Activated T-cell treated with anti-CD3 and anti-CD28 coated beads for 24 hours (primary cell): ENCODE measurements around the gene NGEF.

ENCODE experiments used
- DNase-seq: peaks from one replicate; pipeline ENCODE4 v3.0.0-alpha.2; 2020; ENCODE audit warnings: low read depth

The NGEF gene

GRCh38 chr2:233042549-233042948 is 29.5 kb upstream of the NGEF start:
- DNase-seq, result no peak

GRCh38 chr2:233041722-233042323 is 28.8 kb upstream of the NGEF start:
- DNase-seq, result no peak

DNA sequence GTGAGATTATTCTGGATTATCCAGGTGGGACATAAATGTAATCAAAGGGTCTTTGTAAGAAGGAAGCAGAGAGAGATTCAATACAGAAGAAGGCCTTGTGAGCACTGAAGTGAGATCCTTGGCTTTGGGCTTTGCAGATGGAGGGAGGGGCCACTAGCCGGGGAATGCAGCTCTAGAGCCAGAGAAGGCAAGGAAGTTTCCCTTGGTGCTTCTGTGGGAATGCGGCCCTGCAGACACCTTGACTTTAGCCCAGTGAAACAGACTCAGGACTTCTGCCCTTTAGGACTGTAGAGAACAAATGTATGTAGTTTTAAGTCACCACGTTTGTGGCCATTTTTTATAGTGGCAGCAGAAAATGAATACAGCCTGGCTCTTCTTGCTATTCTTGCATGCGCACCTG is 27.5 kb upstream of the NGEF start:
- DNase-seq, result no peak

DNA sequence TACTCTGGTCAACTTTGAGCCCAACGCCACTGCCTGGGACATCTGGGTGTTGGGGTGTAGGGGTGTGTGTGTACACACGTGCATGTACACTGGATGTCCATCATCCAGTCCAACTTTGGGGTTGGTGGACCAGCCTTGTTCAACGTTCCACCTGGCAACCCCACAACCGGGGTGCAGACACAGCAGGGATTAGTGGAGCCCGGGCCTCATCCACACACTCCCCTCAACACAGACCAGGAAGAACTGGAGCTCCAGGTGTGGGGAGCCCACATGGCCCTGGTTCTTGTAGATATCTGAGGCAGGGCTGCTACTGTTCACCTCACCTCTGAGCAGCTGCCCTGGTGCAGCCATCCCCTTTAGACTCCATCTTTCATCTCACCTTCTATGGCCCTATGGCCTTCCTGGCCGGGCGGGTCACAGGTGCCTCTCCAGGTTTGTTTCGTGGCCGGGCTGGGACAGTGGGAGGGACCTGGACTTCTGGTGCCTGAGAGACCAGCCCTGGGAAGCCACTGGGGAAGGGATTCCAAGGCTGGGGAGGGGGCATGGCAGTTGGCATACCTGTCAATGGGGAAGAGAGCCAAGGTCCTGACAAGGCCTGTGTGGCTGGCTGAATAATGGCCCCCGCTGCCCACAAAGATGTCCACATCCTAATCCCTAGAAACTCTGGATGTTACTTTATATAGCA is 26.9 kb upstream of the NGEF start:
- DNase-seq, result no peak

DNA sequence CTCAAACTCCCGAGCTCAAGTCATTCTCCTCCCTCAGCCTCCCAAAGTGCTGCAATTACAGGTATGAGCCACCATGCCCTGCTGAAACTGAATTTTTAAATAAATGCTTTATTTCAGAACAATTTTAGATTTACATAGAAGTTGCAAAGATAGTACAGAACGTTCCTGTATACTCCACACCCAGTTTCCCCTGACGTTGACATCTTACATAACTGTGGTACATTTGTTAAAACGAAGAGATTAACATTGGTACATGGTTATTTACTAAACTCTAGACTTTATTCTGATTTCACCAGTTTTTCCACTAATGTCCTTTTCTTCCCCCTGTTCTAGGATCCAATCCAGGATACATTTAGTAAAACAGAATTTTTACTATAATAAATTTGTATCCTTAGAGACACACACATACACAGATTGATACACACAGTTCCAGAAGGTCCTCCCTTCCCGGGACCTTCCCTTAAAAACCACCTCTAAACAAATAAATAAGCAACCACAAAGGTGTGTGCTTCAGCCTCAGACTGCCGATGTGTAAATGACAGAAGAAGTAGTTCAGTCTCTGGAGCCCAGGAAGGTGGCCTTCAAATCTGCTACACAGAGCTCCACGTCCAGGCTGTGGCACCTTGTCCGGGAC is 26.3 kb upstream of the NGEF start:
- DNase-seq, result no peak

GRCh38 chr2:233037078-233037477 is 24.0 kb upstream of the NGEF start:
- no peak for DNase-seq

- no peak for DNase-seq
Observed at GRCh38 chr2:233036162-233036838, 23.2 kb upstream of the NGEF start.

DNA sequence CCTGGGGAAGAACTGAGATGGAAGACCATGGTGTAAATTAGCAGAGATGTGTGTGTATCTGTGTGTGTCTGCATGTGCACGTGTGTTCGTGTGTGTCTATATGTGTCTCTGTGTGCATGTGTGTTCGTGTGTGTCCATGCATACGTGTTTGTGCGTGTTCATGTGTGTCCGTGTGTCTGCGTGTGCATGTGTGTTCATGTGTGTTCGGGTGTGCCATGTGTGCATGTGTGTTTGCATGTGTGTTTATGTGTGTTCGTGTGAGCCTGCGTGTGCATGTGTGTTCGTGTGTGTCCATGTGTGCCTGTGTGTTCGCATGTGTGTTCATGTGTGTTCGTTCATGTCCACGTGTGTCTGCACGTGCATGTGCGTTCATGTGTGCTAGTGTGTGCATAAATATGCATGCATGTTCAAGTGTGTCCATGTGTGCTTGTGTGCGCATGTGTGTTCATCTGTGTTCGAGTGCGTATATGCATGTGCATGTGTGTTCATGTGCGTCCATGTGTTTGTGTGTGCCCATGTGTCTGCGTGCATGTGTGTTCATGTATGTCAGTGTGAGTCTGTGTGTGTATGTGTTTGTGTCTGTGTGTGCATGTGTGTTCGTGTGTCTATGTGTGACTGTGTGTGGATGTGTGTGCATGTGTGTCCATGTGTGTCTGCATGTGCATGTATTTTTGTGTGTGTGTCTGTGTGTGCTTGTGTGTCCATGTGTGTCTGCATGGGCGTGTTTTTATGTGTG is 22.5 kb upstream of the NGEF start:
- DNase-seq, result no peak

GRCh38 chr2:233034091-233034882 is 21.2 kb upstream of the NGEF start:
- DNase-seq, result no peak

- no peak for DNase-seq
Observed at GRCh38 chr2:233033672-233034071, 20.6 kb upstream of the NGEF start.

- DNase-seq, result no peak
Observed at GRCh38 chr2:233032551-233033320, 19.7 kb upstream of the NGEF start, which contains the start of gene NEU2. NEU2 (plus strand) TSS chr2:233032672; CDS start chr2:233032672, 0 bp downstream.

DNA sequence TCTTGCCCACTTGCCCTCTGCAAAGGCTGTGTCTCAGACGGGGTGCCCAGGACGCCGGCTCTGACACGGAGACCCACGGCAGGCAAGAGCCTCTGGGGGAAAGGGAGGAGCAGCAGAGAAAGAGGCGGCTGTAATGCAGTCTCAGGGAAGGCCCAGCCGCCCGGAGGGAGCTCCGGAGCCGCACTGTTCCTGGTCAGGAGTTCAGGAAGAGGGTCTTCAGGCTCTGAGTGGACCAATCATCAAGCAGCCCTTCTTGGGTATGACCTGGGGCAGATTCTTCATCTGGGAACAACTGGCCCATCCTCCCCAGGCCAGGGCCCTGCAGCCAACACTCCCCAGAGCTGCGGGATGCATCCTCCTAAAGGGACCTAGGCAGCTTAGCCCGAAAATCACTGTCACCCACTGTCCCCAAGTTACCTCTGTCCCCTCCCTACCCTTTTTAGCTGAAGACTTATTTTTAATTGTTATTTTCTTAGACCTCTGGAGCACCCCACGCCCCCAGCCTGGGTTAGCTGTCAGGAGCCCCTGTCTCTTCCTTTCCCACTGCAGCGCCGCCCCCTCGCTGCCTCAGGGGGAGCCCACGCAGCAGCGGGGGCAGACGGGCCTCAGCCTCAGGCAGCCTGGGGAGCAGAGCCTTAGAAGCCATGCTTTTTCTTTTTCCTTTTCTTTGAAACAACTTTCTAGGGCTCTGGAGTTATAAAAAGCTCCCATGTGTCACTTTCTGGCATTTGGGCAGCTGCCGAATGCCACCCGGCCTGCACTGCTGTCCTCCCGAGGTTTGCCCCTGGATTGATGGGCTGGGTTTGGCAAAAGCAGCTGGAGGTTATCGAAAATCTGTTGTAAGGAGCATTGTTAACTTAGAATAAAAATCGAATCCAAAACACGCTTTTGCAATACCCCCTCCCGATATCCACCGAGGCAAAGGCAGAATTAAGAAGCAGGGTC is 18.8 kb upstream of the NGEF start:
- no peak for DNase-seq

- DNase-seq, result no peak
Observed at GRCh38 chr2:233029321-233029720, 16.3 kb upstream of the NGEF start.

DNA sequence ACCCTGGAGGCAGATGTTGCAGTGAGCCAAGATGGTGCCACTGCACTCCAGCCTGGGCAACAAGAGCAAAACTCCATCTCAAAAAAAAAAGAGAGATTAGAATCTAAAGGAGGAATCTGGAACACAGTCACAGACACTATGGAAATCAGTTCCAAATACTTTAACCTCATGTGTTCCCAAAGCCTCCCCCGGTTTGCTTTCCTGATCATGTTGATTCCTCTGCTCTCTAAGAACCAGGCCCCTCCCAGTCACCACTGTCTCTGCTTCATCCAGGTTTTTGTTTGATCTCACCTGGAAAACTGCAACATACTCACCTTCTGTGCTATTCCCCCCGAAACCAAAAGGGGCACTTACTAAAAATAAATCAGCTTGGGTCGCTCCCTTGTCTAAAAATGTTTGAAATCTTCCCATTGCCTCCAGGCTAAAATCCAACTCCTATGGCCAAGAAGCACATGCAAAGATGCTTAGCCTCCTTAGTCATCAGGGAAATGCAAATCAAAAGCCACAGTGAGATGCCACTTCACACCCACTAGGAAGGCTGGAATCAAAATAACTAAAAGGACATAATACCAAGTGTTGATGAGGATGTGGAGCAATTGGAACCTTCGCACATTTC is 13.2 kb upstream of the NGEF start:
- no peak for DNase-seq

GRCh38 chr2:233025706-233026105 is 12.7 kb upstream of the NGEF start:
- DNase-seq, result no peak

- DNase-seq, result no peak
Observed at GRCh38 chr2:233023761-233024410, 10.8 kb upstream of the NGEF start.

GRCh38 chr2:233023007-233023760 is 10.1 kb upstream of the NGEF start:
- DNase-seq, result no peak

DNA sequence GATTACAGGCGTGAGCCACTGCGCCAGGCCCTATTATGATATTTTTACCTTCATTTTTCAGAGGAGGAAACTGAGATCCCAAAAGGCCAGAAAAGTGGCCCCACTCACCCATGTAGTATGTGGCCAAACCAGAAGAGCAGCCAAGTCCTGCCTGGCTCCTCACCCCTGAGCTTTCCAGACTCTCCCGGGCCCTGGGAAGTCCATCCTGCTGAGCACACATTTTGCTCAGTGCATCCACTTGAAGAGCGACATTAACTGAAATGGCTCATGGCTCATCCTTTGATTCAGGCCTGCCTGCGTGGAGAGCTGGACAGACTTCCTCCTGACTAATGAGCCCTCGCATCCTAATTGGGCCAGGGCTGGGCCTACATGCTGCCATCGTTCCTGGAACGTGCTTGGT is 9.5 kb upstream of the NGEF start:
- DNase-seq, result no peak
